Caco-2 (cell line): ENCODE measurements around the gene DYRK1B. TPM values are rescaled to one million over a fixed set of nuclear protein-coding genes. Genes with fewer than 3 reads are reported as not detected.

Experiments used
- BruUV-seq: library from RNA; stranded (reverse); fragments of 400-500 nt; replicated peaks from 2 replicates; lab custom pipeline; 2021; lab: Mats Ljungman, UMichigan
- CTCF ChIA-PET: fragments of 300-600 bp; sonication (Branson Sonifier 250); formaldehyde crosslinking; loops from one replicate; lab custom pipeline; 2022; ENCODE audit warnings: antibody characterized with exemption; lab: Charles Lee
- POLR2A ChIA-PET: fragments of 300-600 bp; sonication (Branson Sonifier 250); formaldehyde crosslinking; loops from one replicate; lab custom pipeline; 2022; ENCODE audit warnings: antibody characterized with exemption; lab: Charles Lee
- DNase-seq, 2 experiments: peaks; one replicate each; pipeline versions ENCODE4 v3.0.0 to v3.0.0-alpha.2; 2020 to 2022
- H3K27me3 ChIP-seq: replicated peaks from 2 replicates; pipeline ENCODE4 v1.6.0; 2011; ENCODE audit warnings: low read length; ENCODE audit not compliant: control insufficient read depth, insufficient read depth
- H3K36me3 ChIP-seq: 2 replicates; pipeline ENCODE4 v1.5.1; 2011; ENCODE audit warnings: low read length; ENCODE audit not compliant: control insufficient read depth, insufficient read depth
- H3K4me1 ChIP-seq: fragments of 250-450 bp; sonication (Bioruptor Pico); 2 replicates; pipeline ENCODE4 v1.5.1; 2020; ENCODE audit warnings: mild to moderate bottlenecking
- H3K4me3 ChIP-seq: 2 replicates; pipeline ENCODE4 v1.5.1; 2011; ENCODE audit warnings: low read depth, mild to moderate bottlenecking, control low read depth, low read length
- H3K9me3 ChIP-seq: fragments of 250-450 bp; sonication (Bioruptor Pico); 2 replicates; pipeline ENCODE4 v1.5.1; 2020; ENCODE audit warnings: mild to moderate bottlenecking, moderate library complexity
- H3K27ac Mint-ChIP-seq: one replicate; pipeline ENCODE4 v1.8.0; 2022; ENCODE audit warnings: mixed read lengths; ENCODE audit not compliant: unreplicated experiment
- H3K27me3 Mint-ChIP-seq: one replicate; pipeline ENCODE4 v1.8.0; 2022; ENCODE audit warnings: mixed read lengths; ENCODE audit not compliant: insufficient read depth, unreplicated experiment
- H3K36me3 Mint-ChIP-seq: one replicate; pipeline ENCODE4 v1.8.0; 2022; ENCODE audit warnings: mild to moderate bottlenecking, mixed read lengths; ENCODE audit not compliant: insufficient read depth, unreplicated experiment
- H3K4me1 Mint-ChIP-seq: one replicate; pipeline ENCODE4 v1.8.0; 2022; ENCODE audit warnings: low read depth, mixed read lengths; ENCODE audit not compliant: unreplicated experiment
- H3K4me3 Mint-ChIP-seq: one replicate; pipeline ENCODE4 v1.8.0; 2022; ENCODE audit warnings: mild to moderate bottlenecking, moderate library complexity, mixed read lengths; ENCODE audit not compliant: unreplicated experiment
- H3K9me3 Mint-ChIP-seq: one replicate; pipeline ENCODE4 v1.8.0; 2022; ENCODE audit warnings: mixed read lengths; ENCODE audit not compliant: unreplicated experiment
- intact Hi-C: fragments of 100-400 bp; cut with micrococcal nuclease; formaldehyde crosslinking; loops from one replicate; pipeline ENCODE4 v1.10.0; 2022; ENCODE audit not compliant: unreplicated experiment
- total RNA-seq: library from RNA; stranded (reverse); gene quantifications from 2 replicates; pipeline ENCODE4 v1.2.3, GENCODE V29; 2022
- TF ChIP-seq, protein P1 (sequence below), 2 experiments: fragments of 200-600 bp in 1 of 2; IDR thresholded peaks; 1 replicate in 1 of 2; 2 replicates in 1 of 2; pipeline versions ENCODE4 v1.5.1 to v1.8.0; 2011 to 2022; ENCODE audit warnings: antibody characterized with exemption in 1 of 2, control low read depth in 1 of 2, inconsistent platforms in 1 of 2, low read depth in 1 of 2, low read length in 1 of 2, mild to moderate bottlenecking in 1 of 2, moderate library complexity in 1 of 2; ENCODE audit not compliant: insufficient read depth in 1 of 2, severe bottlenecking in 1 of 2, unreplicated experiment in 1 of 2

The DYRK1B gene
- total RNA-seq, 1 experiment from 2014 or later, result 5.4 TPM

DNA sequence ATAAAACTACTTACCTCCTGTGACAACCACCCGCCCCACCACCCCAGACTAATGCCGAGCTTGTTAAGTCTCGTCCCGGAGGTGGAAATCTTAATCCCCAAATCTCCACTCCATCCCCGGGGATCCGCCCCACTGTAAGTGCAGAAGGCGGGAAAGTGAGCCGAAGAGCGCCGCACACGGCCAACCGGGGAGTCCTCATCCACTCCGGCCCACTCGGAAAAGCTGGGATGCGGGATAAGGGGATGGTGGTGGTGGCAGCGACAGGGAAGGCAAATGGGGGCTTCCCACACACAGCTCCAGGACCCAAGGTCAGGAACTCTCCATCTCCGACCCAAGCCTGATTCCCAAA lies 11.6 kb upstream of the DYRK1B start:
- Mint-ChIP-seq H3K4me1 (peaks cover 47% of the 10 kb centered on the region), H3K27ac (peak overlapping the region; percentile 81), H3K4me3 (peak overlapping the region; percentile 88), H3K27me3 (no peaks in the 10 kb centered on the region), H3K36me3 (peaks cover 32% of the 10 kb centered on the region), H3K9me3 (peaks cover 10% of the 10 kb centered on the region)
- ChIA-PET CTCF (interaction anchor here (0.6 to 2.7 kb wide), 4 partner anchors 11 to 125 kb away, joined by 3 to 14 read pairs (median 4); partner anchors contain the start of genes DYRK1B and PSMC4), POLR2A (interaction anchor here (1.3 to 2.4 kb wide), 2 partner anchors 125 to 410 kb away, joined by 4 to 21 read pairs; partner anchors contain the start of genes PSMC4 and RPS16)
- Histone ChIP-seq H3K4me1 (peaks cover 25% of the 10 kb centered on the region), H3K36me3 (no peaks in the 10 kb centered on the region; the same call in 1 of the 2 replicates), H3K4me3 (peak overlapping the region; percentile 79), H3K27me3 (no peaks in the 10 kb centered on the region), H3K9me3 (no peaks in the 10 kb centered on the region)
- intact Hi-C loops, result loop anchor here (2.0 kb wide), 2 partner anchors 81 to 167 kb away; no protein-coding TSS in a partner anchor
- TF ChIP-seq, protein P1, sequence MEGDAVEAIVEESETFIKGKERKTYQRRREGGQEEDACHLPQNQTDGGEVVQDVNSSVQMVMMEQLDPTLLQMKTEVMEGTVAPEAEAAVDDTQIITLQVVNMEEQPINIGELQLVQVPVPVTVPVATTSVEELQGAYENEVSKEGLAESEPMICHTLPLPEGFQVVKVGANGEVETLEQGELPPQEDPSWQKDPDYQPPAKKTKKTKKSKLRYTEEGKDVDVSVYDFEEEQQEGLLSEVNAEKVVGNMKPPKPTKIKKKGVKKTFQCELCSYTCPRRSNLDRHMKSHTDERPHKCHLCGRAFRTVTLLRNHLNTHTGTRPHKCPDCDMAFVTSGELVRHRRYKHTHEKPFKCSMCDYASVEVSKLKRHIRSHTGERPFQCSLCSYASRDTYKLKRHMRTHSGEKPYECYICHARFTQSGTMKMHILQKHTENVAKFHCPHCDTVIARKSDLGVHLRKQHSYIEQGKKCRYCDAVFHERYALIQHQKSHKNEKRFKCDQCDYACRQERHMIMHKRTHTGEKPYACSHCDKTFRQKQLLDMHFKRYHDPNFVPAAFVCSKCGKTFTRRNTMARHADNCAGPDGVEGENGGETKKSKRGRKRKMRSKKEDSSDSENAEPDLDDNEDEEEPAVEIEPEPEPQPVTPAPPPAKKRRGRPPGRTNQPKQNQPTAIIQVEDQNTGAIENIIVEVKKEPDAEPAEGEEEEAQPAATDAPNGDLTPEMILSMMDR (IDR thresholded peaks at IDR 0.05; ENCODE audit: insufficient read depth in 1 of 2, low read depth in 1 of 2, low read length in 1 of 2, severe bottlenecking in 1 of 2, unreplicated experiment in 1 of 2), result peak in 1 of 2 experiments; percentile 33
- DNase-seq, result peak in 1 of 2 experiments; percentile 27
- BruUV-seq, result TSS peak; percentile 57

DNA sequence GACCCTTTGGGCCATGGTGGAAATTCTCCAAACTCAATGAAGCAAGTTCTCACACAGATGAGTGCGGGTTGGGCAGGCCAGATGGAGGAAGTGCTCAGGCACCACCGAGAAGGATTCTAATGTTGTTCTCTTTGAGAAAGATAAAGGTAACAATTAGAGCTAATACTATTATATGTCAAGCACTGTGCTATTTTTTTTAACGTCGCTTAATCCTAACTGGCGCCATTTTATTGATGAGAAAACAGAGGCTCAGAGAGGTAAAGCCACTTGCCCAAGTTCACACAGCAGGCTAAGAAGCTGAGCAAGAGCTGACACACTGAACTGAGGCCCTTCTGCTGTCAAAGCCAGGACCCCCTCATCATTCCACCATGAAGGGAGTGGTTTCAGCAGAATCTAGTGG lies 11.2 kb upstream of the DYRK1B start:
- H3K4me3 Mint-ChIP-seq, result peak overlapping the region; percentile 88
- H3K9me3 ChIP-seq, result no peaks in the 10 kb centered on the region
- H3K27ac Mint-ChIP-seq, result peak overlapping the region; percentile 81
- ChIA-PET POLR2A (interaction anchor here (2.4 kb wide), 1 partner anchor 125 kb away, joined by 21 read pairs; the partner anchor contains the start of gene PSMC4), CTCF (interaction anchor here (1.3 kb wide), 1 partner anchor 11 kb away, joined by 3 read pairs; no protein-coding TSS in a partner anchor)
- H3K27me3 Mint-ChIP-seq, result no peaks in the 10 kb centered on the region
- H3K36me3 ChIP-seq, result no peaks in the 10 kb centered on the region; the same call in 1 of the 2 replicates
- H3K4me1 ChIP-seq, result peaks cover 25% of the 10 kb centered on the region
- peaks cover 36% of the 10 kb centered on the region for H3K36me3 Mint-ChIP-seq
- BruUV-seq, result no TSS peak
- no peaks in the 10 kb centered on the region for H3K27me3 ChIP-seq
- H3K9me3 Mint-ChIP-seq, result peaks cover 10% of the 10 kb centered on the region
- H3K4me1 Mint-ChIP-seq, result peaks cover 47% of the 10 kb centered on the region
- H3K4me3 ChIP-seq, result peak overlapping the region; percentile 79
- DNase-seq, result no peak
- TF ChIP-seq, protein P1 (IDR thresholded peaks at IDR 0.05; ENCODE audit: insufficient read depth in 1 of 2, low read depth in 1 of 2, low read length in 1 of 2, severe bottlenecking in 1 of 2, unreplicated experiment in 1 of 2), result no peak
- intact Hi-C loops, result loop anchor here (2.0 kb wide), 2 partner anchors 80 to 166 kb away; no protein-coding TSS in a partner anchor

DNA sequence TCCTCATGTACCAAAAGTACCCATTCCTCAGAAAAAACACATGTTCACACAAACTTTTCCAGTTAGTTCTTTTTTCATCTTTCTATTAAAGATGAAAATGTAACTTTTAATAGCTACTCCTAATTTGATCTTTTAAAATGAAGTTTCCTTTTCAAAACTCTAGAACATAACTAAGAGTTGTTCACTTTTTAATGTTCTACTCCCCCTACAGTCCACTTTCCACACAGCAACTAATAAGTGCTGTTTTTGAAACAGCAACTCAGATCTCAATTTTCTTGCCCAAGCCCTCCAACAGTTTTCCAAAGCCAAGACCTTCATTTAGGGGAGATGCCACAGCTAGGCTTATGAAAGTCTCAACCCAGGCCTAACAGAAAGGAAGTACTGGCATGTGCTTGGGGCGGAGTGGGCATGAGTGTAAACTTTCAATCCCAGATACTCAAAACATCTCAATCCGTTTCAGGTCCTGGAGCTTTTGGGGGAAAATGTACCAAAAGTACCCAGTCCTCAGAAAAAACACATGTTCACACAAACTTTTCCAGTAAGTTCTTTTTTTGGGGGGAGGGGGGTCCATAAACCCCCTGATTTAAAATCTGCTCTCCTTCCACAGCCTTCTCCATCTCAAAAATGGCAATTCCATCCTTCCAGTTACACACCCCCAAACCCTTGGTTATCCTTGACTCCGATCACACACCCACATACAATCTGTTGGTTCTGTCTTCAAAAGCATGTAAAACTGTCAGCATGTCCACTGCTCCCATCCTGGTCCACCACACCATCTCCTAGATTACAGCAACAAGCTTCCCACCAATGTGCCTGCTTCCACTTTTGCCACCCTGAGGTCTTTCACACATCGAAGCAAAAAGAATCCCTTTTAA lies 10.2 kb upstream of the DYRK1B start:
- CTCF ChIA-PET, result interaction anchor here (0.6 to 1.0 kb wide), 3 partner anchors 26 to 52 kb away, joined by 4 to 8 read pairs (median 4); no protein-coding TSS in a partner anchor
- DNase-seq, result peak in 1 of 2 experiments; percentile 60

More for the DNA sequence above, 10.2 kb upstream of the DYRK1B start:
- peak overlapping the region; percentile 88 for H3K4me3 Mint-ChIP-seq
- H3K4me1 Mint-ChIP-seq, result peaks cover 52% of the 10 kb centered on the region
- intact Hi-C loops, result loop anchor here (1.0 to 2.0 kb wide), 3 partner anchors 51 to 165 kb away; no protein-coding TSS in a partner anchor
- Histone ChIP-seq H3K9me3 (no peaks in the 10 kb centered on the region), H3K4me1 (peaks cover 25% of the 10 kb centered on the region), H3K36me3 (no peaks in the 10 kb centered on the region; the same call in 1 of the 2 replicates), H3K27me3 (no peaks in the 10 kb centered on the region), H3K4me3 (peak overlapping the region; percentile 79; the same call in 1 of the 2 replicates)
- BruUV-seq, result no TSS peak
- peaks cover 4% of the 10 kb centered on the region for H3K9me3 Mint-ChIP-seq
- POLR2A ChIA-PET, result interaction anchor here (0.6 kb wide), 1 partner anchor 39 kb away, joined by 3 read pairs; no protein-coding TSS in a partner anchor
- no peaks in the 10 kb centered on the region for H3K27me3 Mint-ChIP-seq
- peaks cover 42% of the 10 kb centered on the region for H3K36me3 Mint-ChIP-seq
- TF ChIP-seq, protein P1 (IDR thresholded peaks at IDR 0.05; ENCODE audit: insufficient read depth in 1 of 2, low read depth in 1 of 2, low read length in 1 of 2, severe bottlenecking in 1 of 2, unreplicated experiment in 1 of 2), result peak; percentile 55 to 60
- H3K27ac Mint-ChIP-seq, result peak overlapping the region; percentile 30
